Psoas muscle (tissue), 8 donors: ENCODE measurements around the gene PPAT. TPM values are rescaled to one million over a fixed set of nuclear protein-coding genes. Genes with fewer than 3 reads are reported as not detected.

ENCODE experiments used
- ATAC-seq, 4 donors: fragments of 200-7000 bp; cut with Tn5 transposase; one replicate each; pipeline ENCODE4 v1.9.1; 2020; ENCODE audit warnings: moderate library complexity in 3 of 4, mild to moderate bottlenecking in 2 of 4
- DNase-seq, 2 donors: peaks; one replicate each; pipeline ENCODE4 v3.0.0-alpha.2; 2020
- H3K27ac ChIP-seq: fragments of 200-600 bp; one replicate; pipeline ENCODE4 v1.8.0; 2022
- H3K27me3 ChIP-seq, 3 donors: fragments of 200-600 bp in 1 of 3; one replicate each; pipeline versions ENCODE4 v1.6.1 to v1.8.0; 2013 to 2022; ENCODE audit warnings: low read length in 2 of 3, mild to moderate bottlenecking in 2 of 3, moderate library complexity in 1 of 3; ENCODE audit not compliant: insufficient read depth in 3 of 3
- H3K36me3 ChIP-seq, 2 donors: fragments of 200-600 bp in 1 of 2; one replicate each; pipeline versions ENCODE4 v1.6.1 to v1.8.0; 2013 to 2022; ENCODE audit warnings: low read depth in 1 of 2, mild to moderate bottlenecking in 1 of 2, moderate library complexity in 1 of 2; ENCODE audit not compliant: insufficient read depth in 1 of 2
- H3K4me1 ChIP-seq: fragments of 200-600 bp; one replicate; pipeline ENCODE4 v1.8.0; 2022
- H3K4me3 ChIP-seq: fragments of 200-600 bp; one replicate; pipeline ENCODE4 v1.8.0; 2022; ENCODE audit warnings: mild to moderate bottlenecking
- H3K9me3 ChIP-seq: fragments of 200-600 bp; one replicate; pipeline ENCODE4 v1.8.0; 2022
- WGBS, 3 donors: extraction: QIAGEN DNeasy Blood & Tissue Kit; methylation state at CpG; one replicate each; pipeline versions ENCODE4 v1.1.6 to v1.1.7; 2013; 5-methylcytosine and 5-hydroxymethylcytosine counted together
- intact Hi-C, 2 donors: fragments of 100-400 bp; cut with DNase I; formaldehyde crosslinking; loops; one replicate each; pipeline versions ENCODE4 v1.11.0 to v1.14.2; 2022
- polyA plus RNA-seq, 3 donors: library from polyadenylated mRNA; stranded (reverse); fragments of 200-250 nt; gene quantifications; one replicate each; pipeline ENCODE4 v1.2.3, GENCODE V29; 2013
- total RNA-seq, 4 donors: library from RNA; stranded (reverse); fragmentation: NEBNext Ultra II Directional in 2 of 4; extraction: Animal tissue kit (Norgen Biotek cat#: 25700) in 2 of 4; gene quantifications; one replicate each; pipeline versions ENCODE4 v1.2.1 to v1.2.4, GENCODE V29; 2021 to 2023
- TF ChIP-seq, protein P1 (sequence below): fragments of 200-600 bp; IDR thresholded peaks from one replicate; pipeline ENCODE4 v1.8.0; 2022; ENCODE audit warnings: antibody characterized with exemption
- donor health status: healthy with polysubstance abuse.
- donor health status: DM: no; HTN: no; CAD: no; lungs with moderate emphysema.
- donor health status: Bipolar disorder and iron deficiency.
- donor health status: healthy.
- donor health status: DM: yes; HTN: yes; CAD: no.
- donor health status: DM: no; HTN: no; CAD: no.
- donor health status: DM: no; HTN: no; CAD: no.
- donor health status: DM: yes; HTN: yes; CAD: no.

PPAT gene
- total and polyA plus RNA-seq, 7 donors: 1.8 to 8.1 (median 5.8) TPM

DNA sequence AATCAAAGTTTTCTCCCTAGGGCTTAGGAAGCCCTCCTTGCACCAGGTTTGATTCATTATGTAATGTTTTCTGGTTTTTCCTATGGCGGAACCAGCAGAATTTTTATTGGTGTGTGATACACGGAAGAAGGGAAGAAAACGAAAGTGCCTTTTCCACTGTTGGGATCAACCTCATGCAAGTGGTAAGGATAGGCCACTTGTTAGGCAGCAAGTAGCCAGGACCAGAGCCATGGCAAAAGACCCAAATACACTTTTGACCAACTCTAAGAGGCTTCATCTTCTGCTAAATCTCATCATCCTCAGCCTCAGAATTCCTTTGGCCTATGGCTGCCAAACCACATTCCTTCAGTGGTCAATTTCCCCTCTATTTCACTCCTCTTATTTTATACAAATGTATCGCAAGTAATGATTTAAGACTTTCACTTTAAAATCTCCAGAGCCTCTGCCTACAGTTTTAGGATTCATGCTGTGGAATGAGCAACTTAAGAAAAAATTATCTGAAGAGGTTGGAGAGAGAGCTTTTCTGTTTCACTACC lies 21.2 kb downstream of the PPAT start:
- H3K27me3 ChIP-seq: no peaks in the 10 kb centered on the region
- TF ChIP-seq, protein P1, sequence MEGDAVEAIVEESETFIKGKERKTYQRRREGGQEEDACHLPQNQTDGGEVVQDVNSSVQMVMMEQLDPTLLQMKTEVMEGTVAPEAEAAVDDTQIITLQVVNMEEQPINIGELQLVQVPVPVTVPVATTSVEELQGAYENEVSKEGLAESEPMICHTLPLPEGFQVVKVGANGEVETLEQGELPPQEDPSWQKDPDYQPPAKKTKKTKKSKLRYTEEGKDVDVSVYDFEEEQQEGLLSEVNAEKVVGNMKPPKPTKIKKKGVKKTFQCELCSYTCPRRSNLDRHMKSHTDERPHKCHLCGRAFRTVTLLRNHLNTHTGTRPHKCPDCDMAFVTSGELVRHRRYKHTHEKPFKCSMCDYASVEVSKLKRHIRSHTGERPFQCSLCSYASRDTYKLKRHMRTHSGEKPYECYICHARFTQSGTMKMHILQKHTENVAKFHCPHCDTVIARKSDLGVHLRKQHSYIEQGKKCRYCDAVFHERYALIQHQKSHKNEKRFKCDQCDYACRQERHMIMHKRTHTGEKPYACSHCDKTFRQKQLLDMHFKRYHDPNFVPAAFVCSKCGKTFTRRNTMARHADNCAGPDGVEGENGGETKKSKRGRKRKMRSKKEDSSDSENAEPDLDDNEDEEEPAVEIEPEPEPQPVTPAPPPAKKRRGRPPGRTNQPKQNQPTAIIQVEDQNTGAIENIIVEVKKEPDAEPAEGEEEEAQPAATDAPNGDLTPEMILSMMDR: no peak
- ATAC-seq: no peak
- WGBS, 3 donors: 81 to 90% (median 86%) methylated on average over 4 of the region's 4 CpGs
- intact Hi-C loops: no loop called here
- H3K27ac ChIP-seq: no peak overlapping the region
- H3K9me3 ChIP-seq: no peaks in the 10 kb centered on the region
- no peaks in the 10 kb centered on the region for H3K36me3 ChIP-seq
- no peak for DNase-seq
- peaks cover 7% of the 10 kb centered on the region for H3K4me1 ChIP-seq
- no peak overlapping the region for H3K4me3 ChIP-seq

DNA sequence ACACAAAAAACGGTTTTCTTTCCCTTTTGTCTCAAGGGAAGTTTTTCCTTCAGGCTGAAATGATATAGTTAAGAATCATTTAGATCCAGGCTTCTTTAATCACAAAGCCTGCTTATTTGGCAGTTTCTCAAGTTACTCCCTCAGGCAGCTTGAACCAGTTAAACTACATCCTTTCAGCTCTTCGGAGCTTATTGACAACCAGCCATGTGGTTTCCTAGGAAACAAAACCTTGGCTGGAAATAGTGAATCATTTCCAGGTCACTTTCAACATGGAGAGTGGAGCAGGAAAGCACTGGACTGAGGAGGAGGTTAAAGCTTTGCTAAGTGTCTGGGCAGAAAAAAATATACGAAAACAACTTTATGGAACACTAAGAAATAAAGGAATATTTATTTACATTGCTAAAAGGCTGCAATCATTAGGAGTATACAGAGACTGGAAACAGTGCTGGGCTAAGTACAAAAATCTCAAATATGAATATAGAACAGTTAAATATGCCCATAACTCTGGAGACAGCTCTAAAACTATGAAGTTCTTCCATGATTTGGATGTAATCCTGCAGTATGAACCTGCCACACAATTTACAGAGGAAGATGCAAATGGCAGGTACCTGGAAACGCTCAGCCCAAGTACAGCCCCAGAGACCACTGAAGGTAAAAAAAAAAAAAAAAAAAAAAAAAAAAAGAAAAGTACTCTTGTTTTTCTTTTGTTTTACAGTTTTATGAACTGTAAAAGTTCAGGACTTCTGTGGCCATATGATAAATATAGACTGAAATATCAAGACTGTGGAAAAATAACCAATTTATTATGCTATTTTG lies 25.0 kb downstream of the PPAT start:
- Histone ChIP-seq H3K9me3 (no peaks in the 10 kb centered on the region), H3K27ac (no peak overlapping the region), H3K4me1 (peaks cover 7% of the 10 kb centered on the region), H3K27me3 (no peaks in the 10 kb centered on the region), H3K4me3 (peak overlapping the region; percentile 35), H3K36me3 (peaks cover 0 to 16% of the 10 kb centered on the region in 2 donors)
- ATAC-seq (peak in 3 of 4 donors; percentile 48 to 65 (median 64)), DNase-seq (no peak)
- 21 to 28% (median 28%) methylated on average over 4 of the region's 4 CpGs for WGBS, 3 donors
- TF ChIP-seq, protein P1: no peak
- intact Hi-C loops: loop anchor here in 1 of 2 donors (2.0 kb wide), 1 partner anchor 22 kb away; no protein-coding TSS in a partner anchor

DNA sequence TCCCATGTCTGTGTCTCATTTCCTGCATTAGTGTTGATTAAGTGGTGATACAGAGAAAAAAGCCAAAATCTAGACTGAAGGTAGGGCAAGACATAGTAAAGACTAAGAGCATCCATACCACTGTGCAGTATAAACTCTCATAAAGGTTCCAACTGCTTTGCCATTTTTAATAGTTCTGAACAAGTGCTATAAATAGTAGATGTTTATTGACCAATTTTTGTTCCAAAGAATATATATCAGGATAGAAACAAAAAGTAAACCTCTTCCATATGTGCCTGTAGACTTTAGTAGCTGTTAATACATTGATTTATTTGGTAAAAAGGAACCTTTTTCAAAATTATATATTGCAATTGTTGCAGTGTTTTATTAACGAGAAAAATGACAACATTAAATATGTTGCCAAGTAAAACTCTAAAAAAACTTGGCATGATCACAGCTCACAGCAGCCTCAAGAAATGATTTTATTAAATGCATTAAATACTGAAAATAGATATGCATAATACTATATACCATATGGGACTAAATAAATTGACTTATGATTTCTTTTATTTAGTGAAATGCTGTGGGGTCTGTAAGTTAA lies 25.8 kb downstream of the PPAT start:
- ATAC-seq: no peak
- intact Hi-C loops: loop anchor here in 1 of 2 donors (2.0 kb wide), 1 partner anchor 21 kb away; no protein-coding TSS in a partner anchor

DNA sequence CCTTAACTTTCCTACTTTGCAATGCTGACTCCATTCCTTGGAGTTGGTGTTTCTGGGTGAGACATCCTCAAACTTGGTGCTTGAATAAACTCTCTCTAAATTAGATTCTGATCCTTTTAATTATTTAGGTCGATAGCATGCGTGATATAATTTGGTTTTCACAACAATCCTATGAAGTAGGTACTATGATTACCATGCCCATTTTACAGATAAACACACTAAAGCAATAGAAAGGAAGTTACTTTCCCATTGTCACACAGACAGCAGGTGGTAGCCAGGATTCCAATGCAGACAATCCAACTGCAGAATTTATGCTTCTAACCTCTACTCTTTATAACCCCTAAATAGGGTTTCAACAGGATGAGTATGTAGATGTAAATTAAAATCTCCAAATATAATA lies 26.4 kb downstream of the PPAT start:
- WGBS, 3 donors: 91 to 95% (median 94%) methylated on average over 2 of the region's 2 CpGs
- ATAC-seq: no peak

More for the DNA sequence above, 25.8 kb downstream of the PPAT start:
- Histone ChIP-seq H3K9me3 (no peaks in the 10 kb centered on the region), H3K27me3 (no peaks in the 10 kb centered on the region), H3K4me3 (no peak overlapping the region), H3K4me1 (peaks cover 7% of the 10 kb centered on the region), H3K36me3 (peaks cover 0 to 18% of the 10 kb centered on the region in 2 donors), H3K27ac (no peak overlapping the region)
- TF ChIP-seq, protein P1: no peak
- 12 to 42% (median 21%) methylated on average over 1 of the region's 1 CpG for WGBS, 3 donors
- DNase-seq: no peak

More for the DNA sequence above, 26.4 kb downstream of the PPAT start:
- Histone ChIP-seq H3K4me3 (no peak overlapping the region), H3K27ac (no peak overlapping the region), H3K36me3 (peaks cover 0 to 18% of the 10 kb centered on the region in 2 donors), H3K27me3 (no peaks in the 10 kb centered on the region), H3K9me3 (no peaks in the 10 kb centered on the region), H3K4me1 (peaks cover 7% of the 10 kb centered on the region)
- TF ChIP-seq, protein P1: no peak
- DNase-seq: no peak
- intact Hi-C loops: no loop called here
